ENCODE measurements around the gene BBS9. TPM values are rescaled to one million over a fixed set of nuclear protein-coding genes. Genes with fewer than 3 reads are reported as not detected.
"Not testable (repeated sequence)": the region's sequence is repeated elsewhere in the genome, so short reads cannot be mapped to it uniquely, and the experiment has no call there.

The BBS9 gene
- total RNA-seq, 1 experiment from 2014 or later, result 26.4 TPM

GRCh38 chr7:33527613-33528012, 398.2 kb downstream of the BBS9 start:
- H4K91ac ChIP-seq (ENCODE audit: insufficient read length, low read depth, low read length); H3K23me2 ChIP-seq (ENCODE audit: insufficient read length, low read depth, low read length, poor library complexity, severe bottlenecking); H3K9me3 Mint-ChIP-seq; H3K18ac ChIP-seq (ENCODE audit: insufficient read length, low read depth, low read length); H3T11ph ChIP-seq (ENCODE audit: low read length); H3K27me3 Mint-ChIP-seq (ENCODE audit: low read depth); H2AK5ac ChIP-seq (ENCODE audit: insufficient read length, low read length); H2BK5ac ChIP-seq (ENCODE audit: insufficient read length, low read length); H2BK15ac ChIP-seq (ENCODE audit: low read depth, low read length); H3K23ac ChIP-seq (ENCODE audit: insufficient read length, low read depth, low read length); H3K27ac ChIP-seq (ENCODE audit: insufficient read length, low read depth, low read length); H3K4me1 ChIP-seq (ENCODE audit: insufficient read depth, low read length); H3K14ac ChIP-seq (ENCODE audit: insufficient read depth, low read length); H3K79me2 ChIP-seq (ENCODE audit: insufficient read depth, low read length); H2BK12ac ChIP-seq (ENCODE audit: insufficient read length, low read depth, low read length); H4K20me1 ChIP-seq (ENCODE audit: control insufficient read depth, insufficient read depth, insufficient read length); H3K4ac ChIP-seq (ENCODE audit: low read depth, low read length); H3K9me3 ChIP-seq (ENCODE audit: control insufficient read depth, low read depth, low read length); H4K5ac ChIP-seq (ENCODE audit: insufficient read length, low read depth, low read length); H3K56ac ChIP-seq (ENCODE audit: insufficient read length, low read depth, low read length); H3K4me2 ChIP-seq (ENCODE audit: insufficient read depth, insufficient read length, low read length); H4K8ac ChIP-seq (replicated peaks; ENCODE audit: insufficient read length, low read depth, low read length); H3K9ac ChIP-seq (ENCODE audit: extremely low read depth, insufficient read length, low read length); H3K27me3 ChIP-seq (ENCODE audit: insufficient read depth, low read length); DNase-seq; H3K79me1 ChIP-seq (ENCODE audit: insufficient read depth, low read depth, low read length, poor library complexity, severe bottlenecking); H2BK120ac ChIP-seq (ENCODE audit: low read depth, low read length, poor library complexity, severe bottlenecking); H2AFZ ChIP-seq (ENCODE audit: low read length); H2BK20ac ChIP-seq (ENCODE audit: low read depth, low read length, poor library complexity, severe bottlenecking): not testable (repeated sequence)
- H3K4me3 Mint-ChIP-seq, result peak overlapping the region; percentile 69 to 79
- H3K4me1 Mint-ChIP-seq, result peaks cover 10 to 11% of the 10 kb centered on the region in 2 experiments; a peak in 3 of 4 replicates
- peaks cover 1 to 11% (median 7%) of the 10 kb centered on the region in 3 experiments; a peak in 5 of 7 replicates for H3K36me3 Mint-ChIP-seq (ENCODE audit: insufficient read depth in 1 of 3, low read depth in 3 of 3)
- peak overlapping the region in 2 of 3 experiments; percentile 90 to 92; a peak in 4 of 7 replicates for H3K27ac Mint-ChIP-seq
- no CpG with 5 or more reads among the region's 10 CpGs for WGBS (ENCODE audit: extremely low coverage, insufficient read length, low lambda C conversion rate)
